AG09309 (cell line): ENCODE results near the gene SMAD4.

ENCODE experiments used
- DNase-seq: peaks from one replicate; pipeline ENCODE4 v3.0.0-alpha.2; 2010; ENCODE audit warnings: low read depth
- H3K4me3 ChIP-seq: 2 replicates; pipeline ENCODE4 v1.5.1; 2011; ENCODE audit warnings: mild to moderate bottlenecking, low read depth, low read length, moderate library complexity; ENCODE audit not compliant: control insufficient read depth
- CTCF ChIP-seq: IDR thresholded peaks from 2 replicates; pipeline ENCODE4 v1.5.1; 2011; ENCODE audit warnings: mild to moderate bottlenecking, low read depth, low read length, inconsistent platforms; ENCODE audit not compliant: insufficient read depth, control insufficient read depth; ENCODE audit errors: missing control alignments

Gene SMAD4

GRCh38 chr18:51125976-51126375, 96.0 kb downstream of the SMAD4 start:
- no peak overlapping the region for H3K4me3 ChIP-seq
- TF ChIP-seq CTCF, result no peak
- DNase-seq, result no peak

GRCh38 chr18:51127664-51128063, 97.7 kb downstream of the SMAD4 start:
- TF ChIP-seq CTCF, result no peak
- H3K4me3 ChIP-seq, result no peak overlapping the region
- DNase-seq, result no peak

- no peak for TF ChIP-seq CTCF
- no peak overlapping the region for H3K4me3 ChIP-seq
- no peak for DNase-seq
Measured at GRCh38 chr18:51128533-51128932, 98.5 kb downstream of the SMAD4 start.

- no peak overlapping the region for H3K4me3 ChIP-seq
- no peak for TF ChIP-seq CTCF
- DNase-seq, result no peak
Measured at GRCh38 chr18:51132256-51132935, 102.4 kb downstream of the SMAD4 start.

- no peak for DNase-seq
- H3K4me3 ChIP-seq, result no peak overlapping the region
- no peak for TF ChIP-seq CTCF
Measured at GRCh38 chr18:51133580-51134160, 103.7 kb downstream of the SMAD4 start.
